ENCODE measurements around the gene BPGM.
"Not testable (repeated sequence)": the region's sequence is repeated elsewhere in the genome, so short reads cannot be mapped to it uniquely, and the experiment has no call there.

Gene BPGM

DNA sequence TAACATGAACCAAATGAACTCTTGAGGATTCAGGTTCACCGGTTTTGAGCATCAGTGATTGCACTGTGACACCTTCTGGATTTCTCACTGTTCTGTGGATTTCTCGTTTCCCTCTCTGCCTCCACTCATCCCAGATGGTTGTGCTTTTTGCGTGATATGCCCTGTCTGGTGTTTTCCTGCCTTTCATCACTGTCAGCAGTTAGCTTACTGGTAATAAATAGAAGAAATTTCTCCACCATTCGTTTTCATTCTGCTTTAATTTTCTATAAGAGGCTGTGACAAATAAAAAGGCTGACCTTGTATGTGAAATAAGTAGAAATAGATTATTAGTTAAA lies 16.2 kb downstream of the BPGM start:
- DNase-seq (ENCODE audit: low read depth in 2 of 2) = no peak

DNA sequence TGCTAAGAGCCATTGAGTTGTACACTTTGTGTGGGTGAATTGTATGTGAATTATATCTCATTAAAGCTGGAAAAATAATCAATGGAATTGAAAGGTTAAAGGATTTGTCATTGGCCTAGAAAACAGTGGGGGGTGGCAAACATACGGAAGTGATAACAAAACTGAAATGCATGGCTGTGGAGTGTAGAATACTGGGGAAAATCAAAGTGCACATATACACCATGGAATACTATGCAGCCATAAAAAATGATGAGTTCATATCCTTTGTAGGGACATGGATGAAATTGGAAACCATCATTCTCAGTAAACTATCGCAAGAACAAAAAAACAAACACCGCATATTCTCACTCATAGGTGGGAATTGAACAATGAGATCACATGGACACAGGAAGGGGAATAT lies 18.4 kb downstream of the BPGM start:
- not testable (repeated sequence) for DNase-seq (ENCODE audit: low read depth in 2 of 2)

- DNase-seq (ENCODE audit: low read depth in 2 of 2) = no peak
Measured at GRCh38 chr7:134667899-134668298, 21.2 kb downstream of the BPGM start.

DNA sequence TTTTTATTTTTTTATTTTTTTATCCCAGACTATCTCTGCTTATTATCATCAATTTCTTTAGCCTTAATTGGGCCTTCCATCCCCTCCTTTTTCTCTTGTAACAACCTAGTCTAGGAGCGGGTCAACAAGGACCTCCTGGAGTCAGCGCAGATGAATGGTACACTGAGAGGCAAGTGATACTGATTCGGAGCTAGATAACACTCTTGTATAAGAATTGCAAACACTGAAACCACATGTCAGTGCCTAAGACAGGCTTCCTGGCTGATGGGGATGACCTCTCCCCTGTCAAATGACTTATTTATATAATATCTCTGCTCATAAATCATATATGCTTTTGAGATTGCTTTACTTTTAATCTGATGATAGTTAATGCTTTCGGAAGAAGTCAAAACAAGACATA lies 22.7 kb downstream of the BPGM start:
- no peak for DNase-seq (ENCODE audit: low read depth in 2 of 2)

- DNase-seq (ENCODE audit: low read depth in 2 of 2) = peak; percentile 35 to 44
Measured at GRCh38 chr7:134669845-134670373, 23.3 kb downstream of the BPGM start.

DNA sequence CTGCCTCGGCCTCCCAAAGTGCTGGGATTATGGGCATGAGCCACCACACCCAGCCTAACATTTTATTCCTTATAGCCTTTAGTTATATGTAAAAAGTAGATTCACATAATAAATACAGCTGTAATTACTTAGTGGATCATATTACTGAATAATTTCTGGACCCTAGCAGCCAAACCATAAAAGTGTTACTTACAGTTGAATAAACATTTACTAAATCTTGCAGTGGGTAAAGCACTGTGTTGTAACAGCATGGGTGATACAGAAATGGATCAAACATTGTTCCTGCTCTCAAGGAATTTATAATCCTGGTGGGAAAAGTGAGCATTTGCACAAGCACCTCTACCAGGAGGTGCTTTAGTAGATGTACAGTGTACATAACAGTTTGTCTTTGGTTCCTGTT lies 25.0 kb downstream of the BPGM start:
- DNase-seq (ENCODE audit: low read depth in 2 of 2) = no peak

GRCh38 chr7:134674424-134674823 lies 27.8 kb downstream of the BPGM start:
- no peak for DNase-seq (ENCODE audit: low read depth in 2 of 2)

DNA sequence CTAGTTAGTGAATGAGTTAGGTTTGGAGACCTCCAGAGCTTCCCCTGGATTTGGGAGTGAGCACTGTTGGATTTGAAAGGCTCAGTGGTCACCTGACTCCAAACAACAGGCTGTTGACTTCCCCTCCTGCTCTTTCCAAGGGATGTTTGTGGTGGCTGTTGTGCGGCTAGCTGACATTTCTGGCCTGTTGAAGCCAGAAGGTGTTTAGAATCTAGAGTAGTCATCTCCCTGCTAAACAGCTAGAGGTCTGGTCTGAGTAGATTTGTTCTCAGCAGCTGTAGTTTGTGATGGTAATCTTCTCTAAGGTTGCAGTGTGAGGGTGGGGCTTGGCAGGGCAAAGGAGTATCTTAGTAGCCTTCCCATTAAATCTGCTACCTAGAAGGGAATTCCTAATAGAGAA lies 30.1 kb downstream of the BPGM start:
- DNase-seq (ENCODE audit: low read depth in 2 of 2) = no peak

DNA sequence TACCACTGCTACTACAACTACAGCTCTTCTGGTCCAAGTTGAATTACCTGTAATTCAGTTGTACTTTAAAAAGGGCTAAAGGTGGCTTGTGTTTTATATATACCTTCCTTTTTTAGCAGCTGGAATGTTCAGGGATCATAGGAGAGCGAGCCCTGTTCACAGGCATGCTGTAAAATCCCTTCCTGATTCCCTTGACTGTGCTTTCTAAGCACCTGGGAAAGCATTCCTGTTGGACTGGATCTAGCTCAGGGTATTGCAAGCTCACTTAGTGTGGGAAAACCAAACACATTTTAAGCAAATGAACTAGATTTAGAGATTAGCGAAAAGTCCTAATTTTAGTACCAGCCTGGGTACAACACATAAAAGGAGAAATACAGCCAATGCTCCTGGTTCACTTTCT lies 31.5 kb downstream of the BPGM start:
- DNase-seq (ENCODE audit: low read depth in 2 of 2) = no peak

DNA sequence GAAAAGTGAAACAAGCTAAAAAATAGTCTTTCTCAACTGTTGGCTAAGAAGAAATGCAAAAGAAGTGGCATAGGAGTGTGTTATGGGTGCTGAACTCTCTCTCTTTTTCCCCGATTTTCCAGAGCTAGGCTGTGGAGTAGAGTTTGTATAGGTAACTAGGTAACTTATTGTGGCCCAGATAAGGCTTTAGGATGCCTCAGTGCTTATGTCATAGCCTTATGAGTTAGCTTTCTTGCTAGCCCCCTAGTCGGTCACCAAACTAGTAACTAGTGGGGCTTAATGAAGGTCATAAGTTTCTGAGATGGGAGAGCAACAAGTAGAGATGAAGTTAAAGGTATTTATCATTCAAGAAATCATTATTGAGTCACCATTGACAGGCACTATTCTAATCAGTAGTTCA lies 32.4 kb downstream of the BPGM start:
- DNase-seq (ENCODE audit: low read depth in 2 of 2) = no peak

DNA sequence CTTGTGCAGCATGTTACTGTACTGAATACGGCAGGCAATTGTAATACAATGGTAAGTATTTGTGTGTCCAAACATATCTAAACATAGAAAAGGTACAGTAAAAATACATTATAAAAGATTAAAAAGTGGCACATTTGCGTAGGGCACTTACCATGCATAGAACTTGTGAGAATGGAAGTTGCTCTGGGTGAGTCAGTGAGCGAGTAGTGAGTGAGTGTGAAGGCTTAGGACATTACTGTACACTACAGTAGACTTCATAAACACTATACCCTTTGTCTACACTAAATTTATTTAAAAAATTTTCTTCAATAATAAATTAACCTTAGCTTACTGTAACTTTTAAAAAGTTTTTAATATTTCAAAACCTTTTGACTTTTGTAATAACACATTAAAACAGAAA lies 37.5 kb downstream of the BPGM start:
- no peak for DNase-seq (ENCODE audit: low read depth in 2 of 2)

DNA sequence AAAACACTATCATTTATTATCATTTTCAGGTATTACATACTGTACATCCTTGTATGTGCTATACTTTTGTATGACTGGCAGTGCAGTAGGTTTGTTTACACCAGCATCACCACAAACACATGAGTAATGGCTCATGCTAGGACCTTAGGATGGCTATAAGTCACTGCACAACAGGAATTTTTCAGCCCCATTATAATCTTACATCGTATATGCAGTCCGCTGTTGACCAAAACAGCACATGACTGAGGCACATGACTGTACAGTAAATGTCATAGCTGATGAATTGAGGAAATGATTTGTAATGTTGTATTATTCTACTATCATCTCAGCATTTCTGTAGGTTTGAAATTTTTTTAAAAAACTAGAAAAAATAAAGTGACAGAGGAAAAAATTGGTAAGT lies 38.6 kb downstream of the BPGM start:
- no peak for DNase-seq (ENCODE audit: low read depth in 2 of 2)

DNA sequence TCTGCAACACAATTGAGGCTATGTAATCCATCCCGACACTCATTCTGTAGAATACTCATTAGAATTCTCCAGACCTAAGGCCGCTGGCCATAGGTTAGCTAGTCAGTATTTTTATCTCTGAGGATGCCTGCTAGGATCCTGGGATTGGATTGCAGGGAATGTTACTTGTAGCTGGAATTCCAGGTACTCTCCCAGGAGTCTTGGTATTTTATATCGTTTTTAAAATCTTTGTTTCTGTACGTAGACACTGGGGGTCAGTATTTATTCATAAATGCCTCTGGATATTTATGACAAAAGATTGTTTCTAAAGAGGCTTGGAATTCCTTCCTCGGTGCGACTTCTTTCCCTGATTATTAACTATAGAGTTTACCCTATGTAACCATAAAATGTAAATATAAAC lies 40.1 kb downstream of the BPGM start:
- no peak for DNase-seq (ENCODE audit: low read depth in 2 of 2)

DNA sequence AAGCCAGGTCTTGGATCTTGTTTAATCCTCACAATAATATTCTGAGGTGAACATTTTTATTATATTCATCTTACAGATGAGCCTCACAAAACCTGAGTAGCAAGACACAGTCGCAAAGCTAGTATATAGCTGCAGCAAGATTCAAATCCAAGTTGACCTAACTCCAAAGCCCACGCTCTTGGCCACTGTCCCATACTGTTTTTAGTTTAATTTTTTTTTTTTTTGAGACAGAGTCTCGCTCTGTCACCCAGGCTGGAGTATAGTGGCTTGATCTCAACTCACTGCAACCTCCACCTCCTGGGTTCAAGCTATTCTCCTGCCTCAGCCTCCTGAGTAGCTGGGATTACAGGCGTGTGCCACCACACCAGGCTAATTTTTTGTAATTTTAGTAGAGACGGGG lies 42.9 kb downstream of the BPGM start:
- not testable (repeated sequence) for DNase-seq (ENCODE audit: low read depth in 2 of 2)

- DNase-seq (ENCODE audit: low read depth in 2 of 2) = no peak
Measured at GRCh38 chr7:134690016-134690415, 43.4 kb downstream of the BPGM start.

DNA sequence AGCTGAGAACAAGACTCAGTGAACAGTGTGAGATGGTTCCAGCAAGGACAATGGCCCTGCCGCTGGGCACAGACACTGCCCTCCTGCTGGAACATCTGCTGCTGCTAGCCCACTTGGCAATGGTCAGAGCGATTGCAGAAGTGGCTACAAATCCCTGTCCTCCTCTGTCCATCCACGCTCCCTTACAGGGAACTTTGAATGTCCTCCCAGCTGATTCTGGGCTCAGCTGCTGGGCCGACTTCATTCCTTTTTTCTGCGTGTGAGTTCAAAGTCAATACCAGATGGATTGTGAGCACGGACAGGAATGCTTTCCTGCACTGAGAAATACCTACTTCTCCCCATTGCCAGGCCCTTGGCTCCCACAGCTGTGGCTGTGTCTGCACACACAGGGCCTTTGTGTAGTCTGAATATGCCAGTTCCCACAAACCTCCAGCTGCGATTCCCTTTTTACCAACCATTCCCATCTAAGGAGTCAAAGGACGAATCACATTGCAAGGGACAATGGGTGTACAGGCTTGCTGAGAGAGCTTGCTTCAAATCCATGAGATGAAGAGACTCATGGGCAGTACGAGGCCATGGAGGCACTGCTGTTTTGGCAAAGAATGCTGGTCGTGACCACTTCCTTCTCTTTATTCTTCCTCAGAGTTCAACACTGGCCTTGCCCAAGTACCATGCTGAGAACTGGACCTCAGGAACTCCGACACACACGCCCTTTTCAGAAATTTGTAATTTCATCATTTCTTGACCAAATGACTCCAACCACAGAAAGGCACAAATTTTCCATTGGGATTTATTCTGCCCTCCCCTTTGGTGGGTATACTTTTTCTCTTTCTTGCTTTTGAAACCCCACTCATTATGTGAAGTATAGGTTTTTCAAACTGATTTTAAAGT lies 44.2 kb downstream of the BPGM start:
- no peak for DNase-seq (ENCODE audit: low read depth in 2 of 2)

GRCh38 chr7:134691546-134692343 lies 45.1 kb downstream of the BPGM start:
- no peak for DNase-seq (ENCODE audit: low read depth in 2 of 2)

DNA sequence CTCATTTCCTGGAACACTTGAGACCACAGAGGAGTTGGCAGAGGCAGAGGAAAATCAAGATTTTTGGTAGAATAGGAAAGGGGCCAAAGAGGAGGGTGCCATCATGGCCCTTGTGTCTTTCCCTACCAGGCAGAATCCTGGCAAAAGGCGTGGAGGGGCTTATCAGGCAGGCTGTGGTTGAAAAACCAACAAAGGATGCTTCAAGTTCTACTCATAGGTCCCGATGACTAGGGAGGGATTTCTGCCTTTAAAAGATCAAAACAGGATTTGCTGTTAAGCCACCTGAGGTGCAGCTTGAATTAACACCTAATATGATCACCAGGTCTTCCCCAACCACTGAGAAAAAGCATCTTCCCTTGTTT lies 45.7 kb downstream of the BPGM start:
- no peak for DNase-seq (ENCODE audit: low read depth in 2 of 2)

- no peak for DNase-seq (ENCODE audit: low read depth in 2 of 2)
Measured at GRCh38 chr7:134693256-134693655, 46.6 kb downstream of the BPGM start.

- DNase-seq (ENCODE audit: low read depth in 2 of 2) = no peak
Measured at GRCh38 chr7:134694299-134694698, 47.6 kb downstream of the BPGM start.

GRCh38 chr7:134694767-134695166 lies 48.1 kb downstream of the BPGM start:
- DNase-seq (ENCODE audit: low read depth in 2 of 2) = no peak

- DNase-seq (ENCODE audit: low read depth in 2 of 2) = no peak
Measured at GRCh38 chr7:134695321-134695860, 48.7 kb downstream of the BPGM start.

GRCh38 chr7:134696261-134696660 lies 49.6 kb downstream of the BPGM start:
- no peak for DNase-seq (ENCODE audit: low read depth in 2 of 2)

Data from stimulated activated CD8-positive, alpha-beta memory T cell treated with anti-CD3 and anti-CD28 coated beads, Interleukin-15, amount 100 ng/mL, for 4 hours (primary cell).